Measurements from ENCODE around the gene TBC1D2B.
"Not testable (repeated sequence)": the region's sequence is repeated elsewhere in the genome, so short reads cannot be mapped to it uniquely, and the experiment has no call there.

TBC1D2B gene

DNA sequence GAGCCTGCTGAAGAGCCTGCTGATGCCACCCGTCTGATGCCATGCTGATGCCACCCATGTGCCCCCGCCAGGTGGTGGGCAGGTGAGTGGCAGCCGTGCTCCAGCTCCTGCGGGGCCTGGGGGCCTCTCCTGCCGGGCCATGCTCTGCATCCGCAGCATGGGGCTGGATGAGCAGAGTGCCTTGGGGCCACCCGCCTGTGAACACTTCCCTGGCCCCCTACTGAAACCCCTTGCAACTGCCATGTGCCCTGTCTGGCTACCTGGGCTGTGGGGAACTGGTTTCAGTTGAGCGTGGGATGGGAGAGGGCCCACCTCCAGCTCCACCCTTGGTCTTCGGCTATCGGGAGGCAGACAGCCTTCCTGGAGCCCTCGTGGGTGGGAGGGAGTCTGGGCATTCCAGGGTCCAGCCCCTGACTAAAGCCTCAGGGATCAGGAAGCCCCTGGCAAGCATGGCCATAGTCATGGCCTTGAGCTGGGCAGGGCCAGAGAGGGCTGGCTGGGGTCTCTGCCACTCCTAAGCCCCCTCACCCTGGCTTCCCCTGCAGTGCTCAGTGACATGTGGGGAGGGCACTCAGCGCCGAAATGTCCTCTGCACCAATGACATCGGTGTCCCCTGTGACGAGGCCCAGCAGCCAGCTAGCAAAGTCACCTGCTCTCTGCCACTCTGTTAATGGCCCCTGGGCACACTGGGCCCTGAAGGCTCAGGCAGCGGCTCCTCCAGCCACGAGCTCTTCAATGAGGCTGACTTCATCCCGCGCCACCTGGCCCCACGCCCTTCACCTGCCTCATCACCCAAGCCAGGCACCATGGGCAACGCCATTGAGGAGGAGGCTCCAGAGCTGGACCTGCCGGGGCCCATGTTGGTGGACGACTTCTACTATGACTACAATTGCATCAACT, 92.2 kb downstream of the TBC1D2B start:
- DNase-seq, result no peak

DNA sequence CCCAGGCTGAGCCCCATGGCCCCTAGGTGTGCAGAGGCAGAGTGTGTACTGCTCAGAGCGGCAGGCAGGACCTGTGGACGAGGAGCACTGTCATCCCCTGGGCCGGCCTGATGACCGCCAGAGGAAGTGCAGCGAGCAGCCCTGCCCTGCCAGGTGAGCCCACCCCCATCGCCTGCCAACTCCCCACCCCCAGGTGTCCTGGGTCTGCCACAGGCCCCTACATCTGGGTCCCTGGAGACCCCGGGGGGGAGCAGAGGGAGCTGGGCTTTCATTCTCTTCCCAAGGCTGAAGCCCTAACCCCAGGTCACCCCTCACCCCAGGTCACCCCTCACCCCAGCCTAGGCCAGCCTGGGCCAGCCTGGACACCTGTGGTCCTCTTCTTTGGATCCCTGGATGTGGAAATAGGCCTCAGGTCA, 93.1 kb downstream of the TBC1D2B start:
- no peak for DNase-seq

DNA sequence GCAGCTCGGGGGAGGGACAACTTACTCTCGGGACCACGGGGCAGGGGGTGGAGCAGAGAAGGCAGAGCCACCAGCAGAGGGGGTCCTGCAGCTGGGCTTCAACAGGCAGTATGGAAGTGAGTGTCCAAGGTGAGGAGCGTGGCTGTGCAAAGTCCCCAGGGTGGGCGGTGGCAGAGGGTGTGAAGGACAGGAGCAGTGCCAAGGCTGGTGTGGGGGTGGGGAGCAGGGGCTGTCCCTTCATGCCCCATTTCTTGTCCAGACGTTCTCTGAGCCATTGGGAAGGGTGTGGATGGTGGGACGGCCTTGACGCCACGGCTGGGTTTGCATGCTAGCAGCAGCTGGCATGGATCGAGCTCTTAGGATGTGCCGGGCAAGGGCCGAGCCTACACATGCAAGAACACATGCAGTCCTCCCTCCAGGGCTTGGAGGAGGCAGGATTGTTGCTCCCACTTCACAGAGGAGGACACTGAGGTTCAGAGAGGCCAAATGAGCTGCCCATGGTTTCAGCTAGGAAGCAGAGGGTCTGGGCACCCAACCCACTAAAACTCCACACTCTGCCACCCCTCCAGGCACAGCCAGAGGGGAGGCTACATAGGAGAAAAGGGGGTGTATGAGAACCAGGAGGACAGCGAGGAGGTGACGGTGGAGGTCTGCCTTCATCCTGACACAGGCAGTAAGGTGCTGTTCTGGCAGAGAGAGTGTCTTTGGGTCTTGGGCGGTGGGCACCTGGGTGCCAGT, 93.6 kb downstream of the TBC1D2B start:
- no peak for DNase-seq

DNA sequence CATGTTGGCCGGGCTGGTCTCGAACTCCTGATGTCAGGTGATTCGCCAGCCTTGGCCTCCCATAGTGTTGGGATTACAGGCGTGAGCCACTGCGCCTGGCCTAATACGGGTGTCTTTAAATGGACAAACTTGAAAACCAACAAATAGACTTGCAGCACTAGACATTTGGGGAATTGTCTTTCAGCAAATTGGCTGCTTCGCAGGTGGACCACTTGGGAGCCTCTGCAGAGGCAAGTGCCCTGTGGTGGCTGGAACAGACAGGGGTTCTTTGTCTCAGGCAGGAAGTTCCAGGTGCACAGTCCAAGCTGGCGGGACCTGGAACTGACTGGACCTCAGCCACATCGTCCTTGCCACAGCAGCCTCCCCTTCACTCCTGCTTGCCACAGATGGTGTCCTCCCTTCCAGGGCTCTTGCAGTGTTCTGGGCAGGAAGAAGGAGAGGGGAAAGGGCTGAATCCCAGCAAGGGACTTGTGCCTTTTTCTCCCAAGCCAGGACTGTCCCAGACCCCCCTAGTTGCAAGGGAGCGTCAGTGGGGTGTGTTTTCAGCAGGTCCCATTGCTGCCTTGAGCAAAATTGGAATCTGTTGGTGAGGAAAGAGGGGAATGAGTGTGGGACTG, 94.3 kb downstream of the TBC1D2B start:
- no peak for DNase-seq

DNA sequence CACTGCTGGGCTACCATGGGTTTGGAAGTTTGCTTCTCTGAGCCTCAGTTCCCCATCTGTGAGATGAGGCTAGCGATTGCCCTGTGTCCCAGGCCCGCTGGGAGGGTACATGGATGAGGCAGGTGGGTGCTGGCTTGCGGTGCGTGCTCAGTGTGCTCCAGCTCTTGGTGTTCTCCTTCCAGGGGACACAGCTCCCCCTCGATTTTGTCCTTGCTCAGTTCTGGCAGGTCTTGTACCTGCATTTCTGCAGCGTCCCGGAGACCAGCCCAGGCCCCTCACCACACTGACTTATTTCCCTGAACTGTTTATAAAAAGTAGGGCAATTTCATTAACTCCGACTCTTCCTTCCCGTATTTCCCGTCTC, 95.4 kb downstream of the TBC1D2B start:
- DNase-seq, result no peak

DNA sequence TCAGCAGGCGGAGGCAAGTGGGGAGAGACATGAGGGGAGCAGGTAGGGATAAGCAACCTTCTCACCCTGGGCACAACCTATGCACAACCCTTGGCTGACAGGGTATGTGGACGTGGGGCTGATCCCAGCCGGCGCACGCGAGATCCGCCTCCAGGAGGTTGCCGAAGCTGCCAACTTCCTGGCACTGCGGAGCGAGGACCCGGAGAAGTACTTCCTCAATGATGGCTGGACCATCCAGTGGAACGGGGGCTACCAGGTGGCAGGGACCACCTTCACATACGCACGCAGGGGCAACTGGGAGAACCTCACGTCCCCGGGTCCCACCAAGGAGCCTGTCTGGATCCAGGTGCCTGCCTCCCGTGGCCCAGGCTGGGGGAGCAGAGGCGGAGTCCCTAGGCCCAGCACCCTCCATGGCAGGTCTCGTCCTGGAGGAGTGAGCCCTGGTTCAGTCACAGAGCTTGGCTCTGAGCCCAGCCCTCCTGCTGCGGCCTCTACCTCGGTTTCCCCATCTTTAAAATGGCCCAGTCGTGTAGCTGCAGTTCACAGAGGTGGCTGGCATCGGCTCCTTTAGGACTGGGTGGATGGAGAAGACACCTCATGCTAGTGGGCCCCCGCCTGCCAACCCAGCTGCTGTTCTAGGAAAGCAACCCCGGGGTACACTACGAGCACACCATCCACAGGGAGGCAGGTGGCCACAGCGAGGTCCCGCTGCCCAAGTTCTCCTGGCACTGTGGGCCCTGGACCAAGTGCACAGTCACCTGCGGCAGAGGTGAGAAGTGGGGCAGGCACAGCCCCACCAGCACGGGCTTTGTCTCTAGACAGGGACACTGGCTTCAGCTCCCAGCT, 96.0 kb downstream of the TBC1D2B start:
- no peak for DNase-seq

DNA sequence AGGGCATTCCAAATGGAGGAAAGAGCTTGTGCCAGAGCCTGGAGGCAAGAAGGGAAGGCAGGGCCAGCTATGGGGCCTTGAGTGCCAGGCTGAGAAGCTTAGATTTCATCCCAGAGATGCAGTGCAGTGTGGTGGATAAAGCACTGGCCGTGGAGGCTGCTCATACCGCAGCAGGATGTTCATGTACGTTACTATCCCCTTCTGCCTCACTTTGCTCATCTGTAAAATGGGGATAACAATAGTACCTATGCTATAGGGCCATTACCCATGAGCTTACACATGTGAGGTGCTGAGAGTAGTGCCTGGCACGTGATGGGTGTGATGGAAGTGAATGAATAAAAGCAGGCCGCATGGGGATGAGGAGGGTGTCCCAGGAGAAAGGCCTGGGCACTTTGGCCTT, 96.8 kb downstream of the TBC1D2B start:
- DNase-seq, result not testable (repeated sequence)

DNA sequence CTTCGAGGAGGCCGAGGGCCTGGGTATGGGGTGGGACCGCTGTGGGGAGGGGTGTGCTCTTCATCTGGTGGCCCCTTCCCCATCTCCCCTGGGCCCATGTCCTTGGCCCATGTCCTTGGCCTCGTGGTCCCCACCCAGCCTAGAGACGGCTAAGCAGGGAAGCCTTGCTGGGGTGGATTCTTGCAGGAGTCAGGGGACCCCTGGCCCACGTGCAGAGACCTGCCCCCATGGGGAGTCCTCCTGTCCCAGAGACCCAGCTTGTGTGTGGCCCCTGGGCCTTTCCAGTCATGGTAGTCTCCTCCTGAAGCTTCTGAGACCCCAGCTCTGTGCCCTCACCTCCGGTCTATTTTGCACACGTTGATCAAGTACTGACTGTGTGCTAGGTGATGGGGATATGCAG, 97.4 kb downstream of the TBC1D2B start:
- no peak for DNase-seq

DNA sequence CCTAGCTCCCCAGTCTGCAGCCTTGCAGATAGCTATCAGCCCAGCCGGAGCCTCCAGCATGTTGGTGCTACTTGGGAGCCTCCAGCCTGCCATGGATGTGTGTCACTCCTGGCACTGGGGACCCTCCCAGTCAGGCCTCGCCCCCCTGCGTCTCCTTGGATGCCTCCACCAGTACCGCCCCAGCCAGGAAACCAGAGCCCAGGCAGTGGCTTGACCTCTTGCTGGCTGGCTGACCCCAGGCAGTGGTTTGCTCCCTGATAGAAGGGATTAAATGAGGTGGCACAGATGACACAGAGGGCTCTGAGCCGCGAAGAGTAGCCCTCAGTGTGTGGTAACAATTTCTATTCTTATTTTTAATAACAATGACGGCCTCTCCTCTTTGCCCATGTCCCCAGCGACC, 98.4 kb downstream of the TBC1D2B start:
- DNase-seq, result not testable (repeated sequence)

DNA sequence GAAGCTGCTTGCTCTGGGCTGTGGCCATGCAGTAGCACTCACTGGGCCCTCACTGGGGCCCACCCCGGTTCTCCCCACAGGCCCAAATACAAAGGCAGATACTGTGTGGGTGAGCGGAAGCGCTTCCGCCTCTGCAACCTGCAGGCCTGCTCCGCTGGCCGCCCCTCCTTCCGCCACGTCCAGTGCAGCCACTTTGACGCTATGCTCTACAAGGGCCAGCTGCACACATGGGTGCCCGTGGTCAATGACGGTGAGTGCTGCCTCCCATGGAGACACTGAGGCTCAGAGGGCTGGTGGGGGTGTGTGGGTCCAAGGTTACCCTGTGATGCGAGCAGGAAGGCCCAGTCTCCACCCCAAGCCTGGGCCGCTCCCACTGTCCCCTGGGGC, 98.8 kb downstream of the TBC1D2B start:
- DNase-seq, result not testable (repeated sequence)

DNA sequence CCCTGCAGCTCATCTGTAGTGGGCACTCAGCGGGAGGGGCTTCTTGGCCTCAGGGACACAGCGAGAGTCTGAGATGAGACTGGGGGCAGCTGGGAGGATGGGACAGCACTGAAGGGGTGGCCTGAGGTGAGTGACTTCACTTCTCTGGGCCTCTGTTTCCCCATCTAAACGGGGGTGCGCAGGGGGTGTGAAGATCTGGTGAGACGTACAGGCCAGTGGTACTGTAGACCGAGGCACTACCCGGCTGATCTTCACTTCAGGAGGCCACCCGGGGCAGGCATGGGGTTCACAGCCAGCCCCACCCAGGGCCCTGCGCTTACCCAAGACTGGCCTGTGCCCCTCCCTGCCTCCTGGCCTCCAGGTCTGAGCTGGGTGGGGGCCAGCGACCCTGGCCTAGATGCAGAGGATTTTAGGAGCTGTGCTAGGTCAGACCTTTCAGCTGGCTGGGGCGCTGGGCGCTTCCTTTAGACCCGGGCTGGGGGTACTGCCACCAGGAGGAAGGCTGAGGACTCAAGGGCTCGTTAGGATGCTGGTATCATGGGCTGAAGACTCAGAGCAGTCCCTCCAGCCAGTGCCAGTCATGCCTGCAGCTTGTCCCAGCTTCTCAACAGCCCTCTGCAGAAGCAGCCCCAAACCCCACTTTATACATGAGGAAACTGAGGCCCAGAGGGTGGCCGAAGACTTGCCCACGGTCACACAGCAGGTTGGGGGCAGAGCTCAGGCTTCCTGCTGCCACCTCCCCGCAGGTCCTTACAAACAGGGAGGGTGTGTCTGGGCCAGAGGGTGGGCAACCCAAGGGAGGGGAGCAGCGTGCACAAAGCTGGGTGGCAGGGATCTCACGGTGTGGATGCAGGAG, 99.4 kb downstream of the TBC1D2B start:
- not testable (repeated sequence) for DNase-seq

DNA sequence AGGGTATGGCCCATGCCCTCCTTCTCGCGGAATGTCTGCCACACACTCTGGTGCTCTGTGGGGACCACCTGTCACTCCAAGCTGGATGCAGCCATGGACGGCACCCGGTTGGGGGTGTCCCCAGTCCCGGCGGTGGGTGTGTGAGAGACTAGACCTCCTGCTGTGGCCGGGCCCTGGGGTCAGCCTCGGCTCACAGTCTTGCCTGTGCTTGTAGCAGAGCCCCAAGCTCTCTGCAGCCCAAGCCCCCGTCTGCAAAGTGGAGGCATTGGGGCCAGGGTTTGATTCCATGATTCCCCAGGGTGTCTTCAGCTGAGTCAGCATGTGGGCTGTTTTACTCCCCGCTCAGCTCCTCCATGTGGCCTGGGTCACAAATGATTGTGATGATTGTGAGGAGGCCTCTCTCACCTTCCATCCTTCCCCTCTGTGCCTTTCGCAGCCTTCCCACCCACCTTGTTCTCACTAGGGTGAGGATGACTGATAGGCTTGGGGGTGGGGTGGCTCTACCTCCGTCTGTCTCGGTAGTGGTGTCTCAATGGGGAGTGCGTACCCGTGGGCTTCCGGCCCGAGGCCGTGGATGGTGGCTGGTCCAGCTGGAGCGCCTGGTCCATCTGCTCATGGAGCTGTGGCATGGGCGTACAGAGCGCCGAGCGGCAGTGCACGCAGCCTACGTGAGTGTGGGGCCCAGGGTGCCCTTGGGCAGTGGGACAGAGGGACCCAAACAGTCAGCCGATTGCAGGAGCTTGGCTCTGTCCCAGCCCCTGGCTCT, 100.6 kb downstream of the TBC1D2B start:
- DNase-seq, result not testable (repeated sequence)

DNA sequence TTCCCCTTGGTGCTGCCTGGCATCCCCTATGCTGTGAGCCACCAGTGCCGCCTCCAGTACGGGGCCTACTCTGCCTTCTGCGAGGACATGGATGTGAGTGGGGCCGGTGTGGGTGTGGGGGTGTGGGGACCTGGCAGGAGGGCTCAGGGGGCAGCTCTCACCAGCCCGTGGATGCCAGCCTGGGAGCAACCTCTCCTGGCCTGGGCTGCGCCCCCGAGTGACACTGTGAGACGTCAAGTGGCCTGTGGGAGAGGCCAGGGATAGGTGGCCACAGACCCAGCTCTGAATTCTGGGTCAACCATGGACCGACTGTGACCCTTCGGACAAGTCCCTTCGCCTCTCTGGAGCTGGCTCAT, 101.4 kb downstream of the TBC1D2B start:
- DNase-seq, result not testable (repeated sequence)

DNA sequence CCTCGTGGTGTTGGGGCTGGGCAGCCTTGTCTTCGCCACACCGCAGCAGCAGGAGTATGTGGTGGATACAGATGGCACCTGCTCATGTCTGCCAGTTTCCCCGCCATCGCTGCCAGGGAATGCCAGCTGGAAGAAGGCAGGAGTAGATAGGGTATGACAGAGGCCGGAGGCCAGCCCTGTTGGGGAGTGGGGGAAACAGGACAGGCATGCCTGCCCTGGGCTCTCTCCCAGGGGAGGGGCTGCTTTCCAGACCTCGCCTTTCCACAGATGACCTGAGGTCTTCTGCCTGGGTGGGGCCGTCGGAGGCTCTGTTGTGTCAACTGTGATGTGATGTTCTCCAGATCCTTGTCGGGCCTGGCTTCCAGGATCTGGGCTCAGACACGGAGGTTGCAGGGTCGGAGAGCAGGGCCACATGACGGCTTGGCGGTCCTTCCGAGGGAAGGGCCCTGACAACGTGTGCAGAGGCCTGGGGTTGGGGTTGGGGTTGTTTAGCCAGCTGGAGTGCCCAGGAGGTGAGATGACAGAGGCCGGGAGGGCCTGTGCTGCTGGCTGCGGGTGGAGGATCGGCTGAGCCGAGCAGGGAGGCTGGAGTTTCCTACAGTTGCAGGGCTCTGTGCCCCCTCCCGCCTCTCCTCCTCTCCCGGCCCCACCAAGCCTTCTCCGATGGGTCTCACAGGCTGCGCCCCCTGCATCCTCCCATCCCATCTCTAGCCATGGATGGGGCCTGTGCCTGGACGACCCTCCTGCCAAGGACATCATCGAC, 102.0 kb downstream of the TBC1D2B start:
- no peak for DNase-seq

DNA sequence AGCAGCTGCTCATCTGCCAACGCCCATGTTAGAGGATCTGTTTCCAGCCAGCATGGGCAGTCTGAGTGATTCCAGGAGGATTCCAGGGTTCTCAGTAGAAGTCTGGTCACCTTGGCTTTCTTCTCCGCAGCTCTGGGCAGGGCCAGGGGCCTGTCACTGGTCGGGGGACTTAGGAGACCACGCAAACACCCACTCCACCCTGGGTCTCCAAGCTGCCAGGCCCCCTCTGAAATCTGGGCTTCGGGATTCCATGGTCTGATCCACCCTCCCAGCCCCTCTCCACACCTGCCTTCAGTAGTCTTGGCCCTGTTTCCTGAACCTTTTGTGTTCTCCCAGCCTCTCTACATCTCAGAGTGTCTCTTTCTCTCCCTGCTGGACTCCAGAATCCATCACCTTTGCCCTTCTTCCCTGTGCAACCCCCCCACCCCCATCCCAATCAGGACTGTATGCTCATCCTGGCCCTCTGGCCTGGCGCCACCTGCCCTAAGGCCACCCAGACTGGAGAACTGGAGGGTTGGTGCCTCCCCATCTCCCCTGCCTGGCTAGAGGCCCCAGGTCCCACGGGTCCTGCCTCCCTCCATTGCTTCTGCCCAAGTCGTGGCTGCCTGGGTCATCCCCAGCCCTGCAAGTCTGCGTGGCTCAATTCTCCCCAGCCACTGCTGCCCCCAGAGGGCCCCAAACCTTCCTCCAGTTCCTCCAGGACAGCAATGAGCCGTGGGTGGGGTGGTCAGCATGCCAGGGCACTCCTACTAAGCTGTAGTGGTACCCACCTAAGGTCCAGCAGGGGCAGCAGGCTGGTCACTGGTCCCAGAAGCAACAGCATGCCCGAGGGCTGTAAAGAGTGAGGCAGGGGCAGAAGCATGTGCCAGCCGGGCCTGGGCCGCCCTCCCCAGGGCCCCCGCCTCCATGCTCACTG, 102.8 kb downstream of the TBC1D2B start:
- no peak for DNase-seq

DNA sequence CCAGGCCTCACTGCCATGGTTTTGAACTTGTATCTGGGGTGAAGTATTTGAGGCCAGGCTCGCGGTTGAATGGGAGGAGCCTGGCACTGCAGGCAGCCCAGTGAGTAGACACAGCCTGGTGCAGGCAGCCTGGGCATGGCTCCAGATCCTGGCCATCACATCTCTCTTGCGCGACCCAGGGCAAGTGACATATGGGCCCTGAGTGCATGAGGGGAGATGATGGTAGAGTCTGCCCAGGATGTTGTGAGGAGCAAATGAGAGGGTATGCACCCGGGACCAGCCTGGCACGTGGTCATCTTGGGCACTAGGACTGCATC, 103.5 kb downstream of the TBC1D2B start:
- DNase-seq, result no peak

DNA sequence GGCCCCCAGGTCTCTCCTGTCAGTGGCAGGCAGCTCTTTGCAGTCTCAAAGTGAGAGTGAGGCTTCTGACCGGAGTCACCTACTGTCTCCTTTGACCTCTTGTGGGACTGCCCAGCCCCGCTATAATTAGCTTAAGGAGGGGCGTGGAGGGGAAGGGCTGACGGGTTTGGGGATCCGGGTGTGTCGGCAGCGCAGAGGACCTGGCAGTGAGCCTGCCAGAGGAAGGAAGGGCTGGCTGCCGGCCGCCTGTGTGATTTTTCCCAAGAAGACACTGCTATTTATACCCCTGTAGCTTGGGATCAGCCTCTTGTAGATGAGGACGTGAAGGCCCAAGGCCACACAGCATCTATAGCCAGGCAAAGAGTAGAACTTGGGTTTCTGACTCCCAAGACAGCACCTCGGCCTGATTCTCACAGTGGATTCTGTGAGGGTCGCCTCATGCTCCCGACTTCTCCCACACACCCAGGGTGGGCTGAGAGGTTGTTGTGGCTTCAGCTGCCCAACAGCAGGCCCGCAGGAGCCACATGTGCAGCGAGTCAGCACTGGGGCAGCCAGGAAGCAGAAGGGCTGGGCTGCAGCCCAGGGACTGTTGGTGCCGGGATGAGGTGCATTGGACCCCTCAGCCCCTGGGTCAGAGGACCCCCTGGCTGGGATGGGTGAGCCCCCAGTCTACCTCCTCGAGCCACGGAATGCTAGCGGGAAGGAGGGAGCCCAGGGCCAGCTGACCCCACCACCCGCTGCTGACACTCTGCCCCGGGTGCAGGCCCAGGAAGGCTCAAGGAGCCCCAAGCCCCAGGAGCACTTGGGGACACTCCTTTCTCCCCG, 104.0 kb downstream of the TBC1D2B start:
- not testable (repeated sequence) for DNase-seq

DNA sequence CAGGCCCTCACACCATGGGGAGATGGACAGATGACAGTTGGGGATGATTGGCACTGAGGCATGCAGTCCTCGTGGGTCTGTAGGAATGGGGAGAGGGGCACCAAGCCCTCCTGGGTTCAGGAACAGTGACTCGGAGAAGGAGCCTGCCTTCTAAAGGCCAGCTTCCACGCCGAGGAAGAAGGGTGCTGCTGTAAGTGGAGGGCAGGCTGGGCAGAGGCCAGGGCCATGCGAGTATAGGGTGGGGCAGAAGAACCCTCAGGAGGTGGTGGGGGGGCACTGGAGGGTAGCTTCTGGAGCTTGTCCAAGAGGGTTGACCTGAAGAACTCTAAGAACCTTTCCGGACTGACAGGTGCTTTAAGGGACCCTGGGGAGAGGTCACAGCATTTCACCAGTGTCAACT, 104.8 kb downstream of the TBC1D2B start:
- DNase-seq, result not testable (repeated sequence)

All from NCI-H1436 treated with DMSO at 0.1 percent for 48 hours (cell line).